SK-N-SH (cell line): ENCODE measurements around the gene S100Z.

Source experiments
- MAX ChIP-seq: IDR thresholded peaks from 2 replicates; pipeline ENCODE4 v1.4.0; 2012; ENCODE audit warnings: low read depth
- NRF1 ChIP-seq: IDR thresholded peaks from 2 replicates; pipeline ENCODE4 v1.6.1; 2012; ENCODE audit warnings: low read depth, mild to moderate bottlenecking, low read length

- TF ChIP-seq NRF1 (no peak), MAX (no peak)
These were observed 18.2 kb downstream of the S100Z start for GRCh38 chr5:76867827-76868693.
